ENCODE results near the gene CACNA1A. TPM values are rescaled to one million over a fixed set of nuclear protein-coding genes. Genes with fewer than 3 reads are reported as not detected.

CACNA1A gene
- total and polyA plus RNA-seq, 2 of the 13 experiments (the other 11 are each of a cell fraction or from before 2014, with no cell fraction given), result not detected

GRCh38 chr19:13181747-13182388, 324.4 kb downstream of the CACNA1A start (continued):
- TF ChIP-seq IKZF4 (CRISPR knock-in tag; IDR thresholded peaks at IDR 0.05; ENCODE audit: borderline replicate concordance, low read depth, not compliant biosample characterization) (no peak), JUND (CRISPR knock-in tag; IDR thresholded peaks at IDR 0.05) (no peak), ZNF253 (CRISPR knock-in tag; IDR thresholded peaks at IDR 0.05; ENCODE audit: borderline replicate concordance) (no peak), PBX2 (CRISPR knock-in tag; IDR thresholded peaks at IDR 0.05) (no peak), PAF1 (CRISPR knock-in tag; IDR thresholded peaks at IDR 0.05) (no peak), ZNF598 (CRISPR knock-in tag; IDR thresholded peaks at IDR 0.05; ENCODE audit: borderline replicate concordance) (0 out of 2 replicates have a peak, but pooled peaks have one; percentile 20), PHF20 (CRISPR knock-in tag; IDR thresholded peaks at IDR 0.05) (no peak), ZNF207 (IDR thresholded peaks at IDR 0.05; ENCODE audit: borderline replicate concordance) (no peak), ZFX (CRISPR knock-in tag; IDR thresholded peaks at IDR 0.05; ENCODE audit: low read depth) (peak; percentile 69), ZNF576 (CRISPR knock-in tag; IDR thresholded peaks at IDR 0.05) (no peak), ZNF609 (CRISPR knock-in tag; IDR thresholded peaks at IDR 0.05; ENCODE audit: borderline replicate concordance) (no peak), PRMT3 (CRISPR knock-in tag; IDR thresholded peaks at IDR 0.05; ENCODE audit: borderline replicate concordance, low read depth) (no peak), ZC3H13 (CRISPR knock-in tag; IDR thresholded peaks at IDR 0.05) (no peak), TFDP1 (CRISPR knock-in tag; IDR thresholded peaks at IDR 0.05; ENCODE audit: borderline replicate concordance) (no peak), ZNF850 (CRISPR knock-in tag; conservative IDR thresholded peaks at IDR 0.05) (no peak), ELF1 (CRISPR knock-in tag; IDR thresholded peaks at IDR 0.05) (no peak), SOX5 (CRISPR knock-in tag; IDR thresholded peaks at IDR 0.05; ENCODE audit: borderline replicate concordance) (no peak), PLSCR1 (CRISPR knock-in tag; IDR thresholded peaks at IDR 0.05; ENCODE audit: borderline replicate concordance) (no peak), CREB1 (IDR thresholded peaks at IDR 0.05) (no peak), CREB1 (CRISPR knock-in tag; IDR thresholded peaks at IDR 0.05) (no peak), PAWR (CRISPR knock-in tag; IDR thresholded peaks at IDR 0.05; ENCODE audit: borderline replicate concordance) (no peak), ZNF33A (CRISPR knock-in tag; IDR thresholded peaks at IDR 0.05; ENCODE audit: borderline replicate concordance) (no peak), ZNF616 (CRISPR knock-in tag; IDR thresholded peaks at IDR 0.05; ENCODE audit: low read depth) (no peak)

Measured in HepG2 (cell line).